Renal cortical epithelial cell (primary cell): ENCODE data around the gene CKAP4. TPM values are rescaled to one million over a fixed set of nuclear protein-coding genes. Genes with fewer than 3 reads are reported as not detected.

ENCODE experiments used
- DNase-seq: peaks from one replicate; pipeline ENCODE4 v3.0.0-alpha.2; 2011; ENCODE audit warnings: low read depth
- total RNA-seq: library from RNA; depleted of rRNA; stranded (reverse); fragments of >200 nt; gene quantifications from 2 replicates; pipeline ENCODE4 v1.2.3, GENCODE V29; 2014

The CKAP4 gene
- total RNA-seq, 1 donor from 2014 or later = 105 TPM

GRCh38 chr12:106274575-106275121 lies 26.8 kb upstream of the CKAP4 start:
- DNase-seq = peak; percentile 94

DNA sequence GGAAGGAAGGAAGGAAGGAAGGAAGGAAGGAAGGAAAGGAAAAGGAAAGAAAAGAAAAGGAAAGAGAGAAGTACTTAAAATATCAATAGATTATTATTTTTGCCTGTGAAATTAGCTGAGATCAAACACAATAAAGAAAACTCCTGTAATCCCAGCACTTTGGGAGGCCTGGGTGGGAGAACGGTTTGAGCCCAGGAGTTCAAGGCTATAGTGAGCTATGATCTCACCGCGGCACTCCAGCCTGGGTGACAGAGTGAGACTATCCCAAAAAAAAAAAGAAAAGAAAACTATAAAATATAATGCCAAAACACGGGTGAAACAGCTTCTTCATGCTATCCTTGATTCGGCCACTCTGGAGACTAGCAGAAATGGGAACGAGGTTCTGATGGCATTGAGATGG lies 26.2 kb upstream of the CKAP4 start:
- no peak for DNase-seq

GRCh38 chr12:106273491-106273890 lies 25.7 kb upstream of the CKAP4 start:
- DNase-seq = no peak

- DNase-seq = no peak
Measured at GRCh38 chr12:106271575-106272505, 24.0 kb upstream of the CKAP4 start.

DNA sequence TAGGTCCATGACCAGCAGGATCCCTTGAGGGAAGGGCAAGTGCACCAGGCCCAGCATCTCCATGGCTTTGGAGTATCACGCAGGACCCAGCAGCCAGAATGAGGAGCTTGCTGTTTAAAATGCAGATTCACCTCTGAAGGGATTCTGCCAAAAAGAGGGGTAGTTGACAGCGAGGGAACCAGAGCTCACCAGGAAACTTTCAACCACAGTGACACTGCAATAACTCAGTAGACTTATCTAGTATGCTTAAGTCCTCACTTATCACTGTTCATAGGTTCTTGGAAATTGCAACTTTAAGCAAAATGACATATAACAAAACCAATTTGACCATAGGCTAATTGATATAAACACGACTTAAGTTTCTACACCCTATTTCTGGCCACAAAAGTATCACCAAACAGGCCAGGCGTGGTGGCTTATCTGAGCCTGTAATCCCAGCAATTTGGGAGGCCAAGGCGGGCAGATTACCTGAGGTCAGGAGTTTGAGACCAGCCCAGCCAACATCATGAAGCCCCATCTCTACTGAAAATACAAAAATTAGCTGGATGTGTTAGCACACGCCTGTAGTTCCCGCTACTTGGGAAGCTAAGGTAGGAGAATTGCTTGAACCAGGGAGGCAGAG lies 21.4 kb upstream of the CKAP4 start:
- DNase-seq = no peak

GRCh38 chr12:106267535-106267934 lies 19.7 kb upstream of the CKAP4 start:
- DNase-seq = no peak

GRCh38 chr12:106265116-106265515 lies 17.3 kb upstream of the CKAP4 start:
- DNase-seq = no peak

DNA sequence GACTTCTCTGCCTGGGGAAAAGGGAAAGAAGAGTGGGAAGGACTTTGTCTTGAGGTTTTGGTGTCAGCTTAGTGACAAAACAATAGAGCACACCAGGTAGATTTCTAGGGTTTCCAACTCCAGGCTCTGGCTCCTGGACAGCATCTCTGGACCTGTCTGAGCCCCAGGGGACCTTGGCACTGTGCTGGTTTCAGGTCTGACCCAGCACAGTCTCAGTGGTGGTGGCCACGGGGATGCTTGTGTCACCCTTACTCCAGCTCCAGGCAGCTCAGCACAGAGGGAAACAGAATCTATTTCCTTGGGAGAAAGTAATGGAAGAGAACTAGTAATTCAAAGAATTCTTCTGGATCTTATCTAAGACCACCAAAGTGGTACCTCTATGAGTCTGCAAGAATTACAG lies 11.1 kb upstream of the CKAP4 start:
- DNase-seq = no peak

GRCh38 chr12:106258226-106258625 lies 10.4 kb upstream of the CKAP4 start:
- no peak for DNase-seq

DNA sequence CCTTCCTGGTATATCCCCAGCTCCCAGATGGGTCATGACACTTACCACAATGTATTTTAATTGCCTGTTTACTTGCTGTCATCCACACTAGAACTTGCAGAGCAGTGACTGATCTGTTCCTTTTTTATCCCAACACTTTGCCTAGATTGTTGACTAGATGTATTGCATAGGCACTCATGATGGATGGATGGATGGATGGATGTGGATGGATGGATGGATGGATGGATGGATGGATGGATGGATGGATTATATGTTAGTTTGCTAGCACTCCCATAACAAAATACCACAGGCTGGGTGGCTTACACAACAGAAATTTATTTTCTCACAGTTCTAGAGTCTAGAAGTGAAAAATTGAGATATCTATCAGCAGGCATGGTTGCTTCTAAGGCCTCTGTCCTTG lies 8.7 kb upstream of the CKAP4 start:
- DNase-seq = no peak

GRCh38 chr12:106255952-106256351 lies 8.1 kb upstream of the CKAP4 start:
- DNase-seq = no peak

DNA sequence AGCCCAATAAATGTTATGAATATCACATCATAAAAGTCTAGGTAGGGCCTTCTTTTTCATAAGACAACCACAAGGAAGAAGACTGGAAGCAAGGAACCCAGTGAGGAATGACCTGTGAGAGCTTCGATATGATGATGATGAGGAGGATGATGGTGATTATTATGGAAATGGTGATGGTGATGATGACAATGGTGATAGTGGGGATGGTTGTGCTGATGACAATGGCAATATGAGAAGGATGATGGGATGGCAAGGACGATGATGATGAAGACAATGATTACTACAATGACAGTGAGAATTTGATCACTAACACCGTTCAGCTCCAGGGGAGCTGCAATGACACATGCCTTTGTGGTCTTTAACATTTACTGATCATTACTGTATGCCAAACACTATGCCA lies 7.7 kb upstream of the CKAP4 start:
- no peak for DNase-seq

GRCh38 chr12:106254724-106255123 lies 6.9 kb upstream of the CKAP4 start:
- DNase-seq = no peak

DNA sequence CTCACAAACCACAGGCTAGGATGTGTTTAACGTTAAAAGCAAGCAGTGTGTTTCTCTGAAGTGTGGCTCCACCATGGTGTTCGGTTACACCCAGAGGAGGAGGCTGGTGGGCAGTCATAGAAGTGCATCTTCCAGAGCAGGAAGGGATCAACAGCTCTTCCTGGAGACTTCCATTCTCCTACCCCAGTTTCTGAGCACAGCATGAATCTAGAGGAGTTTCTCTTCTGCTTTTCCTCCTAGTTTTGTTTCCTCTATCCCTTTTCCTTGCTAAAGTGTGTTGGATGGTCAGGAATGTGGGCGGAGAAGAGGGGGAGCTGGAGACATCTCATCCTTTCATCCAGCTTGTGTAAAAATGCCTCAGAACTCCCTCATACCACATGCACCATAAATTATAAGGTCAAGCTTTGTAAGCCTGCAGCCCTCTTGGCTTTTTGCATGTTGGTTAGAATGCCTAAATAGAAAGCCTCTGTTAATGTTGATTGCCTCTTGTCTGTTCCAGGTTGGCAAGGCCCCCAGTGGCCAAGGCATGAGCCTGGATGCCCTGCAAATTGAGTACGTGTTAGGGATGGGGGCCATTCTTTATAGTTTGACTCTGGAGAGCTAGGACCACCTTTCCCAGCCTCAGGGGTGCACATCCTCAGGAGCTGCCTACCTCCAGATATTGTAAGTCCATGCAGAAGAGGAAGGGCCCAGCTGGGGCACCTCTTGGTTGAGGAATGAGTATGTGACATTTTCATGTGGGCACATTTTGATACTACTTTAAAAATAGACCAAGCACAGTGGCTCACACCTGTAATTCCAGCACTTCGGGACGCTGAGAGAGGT lies 4.0 kb upstream of the CKAP4 start:
- no peak for DNase-seq

DNA sequence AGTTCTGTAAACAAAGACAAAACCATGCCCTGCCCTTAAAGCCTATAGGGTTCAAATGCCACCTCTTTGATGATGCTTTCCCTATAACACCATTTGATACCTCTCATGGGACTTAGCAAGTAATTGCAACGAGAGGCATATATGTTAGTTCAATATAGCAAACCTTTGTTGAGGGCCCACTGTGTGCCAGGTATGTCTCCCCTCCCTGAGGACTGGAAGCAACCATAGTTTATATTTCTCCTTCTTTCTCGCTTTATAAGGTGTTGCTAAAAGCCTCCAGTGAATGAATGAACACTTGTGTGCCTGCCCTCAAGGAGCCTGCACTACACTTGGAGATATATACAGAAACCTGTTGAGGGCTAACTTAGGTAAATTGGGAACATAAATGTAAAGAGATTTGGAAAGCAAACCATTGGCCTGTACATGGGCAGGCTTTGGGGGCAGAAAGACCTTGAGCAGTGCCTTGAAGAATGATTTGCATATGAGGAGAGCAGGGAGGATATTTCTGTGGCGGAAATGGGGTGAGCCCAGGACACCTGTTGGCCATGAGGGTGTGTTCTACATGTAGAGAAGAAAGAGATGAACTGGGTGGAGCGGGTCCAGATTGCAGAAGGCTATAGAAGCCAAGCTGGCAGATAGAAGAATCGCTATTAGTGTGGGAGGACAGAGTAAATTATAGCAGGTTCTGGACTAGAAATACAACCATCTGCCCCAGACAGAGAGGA lies 1.8 kb upstream of the CKAP4 start:
- DNase-seq = no peak

DNA sequence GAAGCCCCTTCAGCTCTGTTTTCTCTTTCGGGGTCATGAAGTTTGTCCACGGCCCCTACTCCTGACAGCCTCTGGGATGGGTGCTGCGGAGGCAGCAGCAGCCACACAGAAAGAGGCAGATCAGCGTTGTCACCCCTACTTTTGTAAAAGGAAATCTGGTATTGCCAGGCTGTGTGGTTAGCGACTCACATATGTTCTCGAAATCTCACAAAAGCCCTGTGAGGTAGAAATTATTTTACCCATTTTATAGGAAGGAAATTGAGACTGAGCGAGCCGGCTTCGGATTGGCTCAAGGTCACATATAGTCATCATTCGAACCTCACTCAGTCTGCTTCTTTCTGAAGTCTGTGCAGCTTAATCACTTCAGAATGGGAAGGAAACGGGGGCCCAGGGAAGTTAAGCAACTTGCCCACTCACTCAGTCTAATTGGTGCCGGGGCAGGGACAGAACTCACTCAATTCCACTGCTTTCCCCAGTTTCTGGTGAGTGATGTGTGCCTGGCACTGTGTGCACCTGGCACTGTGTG lies 1.1 kb upstream of the CKAP4 start:
- peak; percentile 9 for DNase-seq

GRCh38 chr12:106248312-106248845 lies 559 bp upstream of the CKAP4 start:
- DNase-seq = peak; percentile 42

DNA sequence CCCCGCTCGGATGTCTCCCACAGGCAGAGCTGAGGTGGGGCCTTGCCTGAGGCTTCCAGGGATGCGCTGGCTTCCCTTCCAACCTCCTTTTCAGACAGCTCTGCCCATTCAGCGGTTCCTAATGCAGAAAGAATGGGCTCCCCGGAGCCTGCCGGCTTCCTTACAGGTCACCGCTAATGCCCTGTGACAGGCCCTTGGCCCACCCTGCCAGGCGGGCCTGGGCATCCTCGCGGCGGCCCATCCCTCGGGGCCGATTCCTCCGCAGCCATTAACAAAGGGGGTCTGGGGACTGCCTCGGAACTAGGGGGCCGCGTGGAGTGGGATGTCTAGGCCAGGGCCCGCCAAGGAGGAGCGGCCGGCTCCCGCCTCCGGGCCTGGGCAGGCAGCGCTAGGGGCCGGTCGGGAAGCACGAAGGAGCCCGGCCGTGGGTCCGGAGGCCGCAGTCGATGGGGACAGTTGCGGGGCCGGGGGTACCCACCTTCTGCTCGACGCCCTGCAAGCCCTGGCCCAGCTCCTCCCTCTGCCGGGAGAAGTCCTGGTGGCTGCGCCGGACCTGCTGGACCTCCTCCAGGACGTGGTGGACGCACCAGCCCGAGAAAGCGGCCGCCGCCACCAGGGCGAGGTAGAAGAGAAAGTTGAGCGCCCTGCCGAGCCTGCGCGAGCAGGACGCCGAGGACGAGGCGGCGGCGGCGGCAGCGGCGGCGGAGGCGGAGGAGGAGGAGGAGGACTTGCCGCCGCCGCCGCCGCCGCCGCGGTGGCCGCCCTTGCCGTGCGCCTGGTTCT lies 738 bp downstream of the CKAP4 start:
- DNase-seq = no peak

GRCh38 chr12:106245767-106246166 lies 2.1 kb downstream of the CKAP4 start:
- peak; percentile 66 for DNase-seq

GRCh38 chr12:106243620-106244019 lies 4.2 kb downstream of the CKAP4 start:
- DNase-seq = no peak
